Renal cortical epithelial cell (primary cell): ENCODE data around the gene RNASE13. TPM values are rescaled to one million over a fixed set of nuclear protein-coding genes. Genes with fewer than 3 reads are reported as not detected.

Source experiments
- DNase-seq: peaks from one replicate; pipeline ENCODE4 v3.0.0-alpha.2; 2011; ENCODE audit warnings: low read depth
- total RNA-seq: library from RNA; depleted of rRNA; stranded (reverse); fragments of >200 nt; gene quantifications from 2 replicates; pipeline ENCODE4 v1.2.3, GENCODE V29; 2014

RNASE13 gene, protein sequence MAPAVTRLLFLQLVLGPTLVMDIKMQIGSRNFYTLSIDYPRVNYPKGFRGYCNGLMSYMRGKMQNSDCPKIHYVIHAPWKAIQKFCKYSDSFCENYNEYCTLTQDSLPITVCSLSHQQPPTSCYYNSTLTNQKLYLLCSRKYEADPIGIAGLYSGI
- not detected in 2 replicates for total RNA-seq

DNA sequence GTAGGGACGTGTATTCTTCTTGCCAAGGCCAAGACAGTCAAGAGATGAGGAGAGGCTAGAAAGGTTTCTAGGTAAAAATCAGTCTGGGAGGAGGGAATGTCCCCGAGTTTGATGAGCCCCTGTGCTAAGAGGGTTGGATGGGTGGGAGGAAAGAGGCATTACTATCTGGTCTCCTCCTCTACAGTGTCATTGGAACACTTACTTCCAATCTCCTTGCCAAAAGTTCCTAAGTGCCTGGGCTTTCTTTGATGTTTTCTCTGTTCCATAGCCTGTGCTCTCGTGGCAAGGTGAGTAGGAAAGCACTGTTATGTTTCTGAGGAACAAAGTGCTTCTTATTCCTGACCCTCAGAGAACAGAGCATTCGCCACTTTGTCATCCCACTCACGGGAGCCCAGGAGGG, at the start of gene RNASE13:
TSS of gene RNASE13 (minus strand) at position 101 of the 400 bp plus-strand sequence. CDS start 519 bp downstream, outside the sequence.
- DNase-seq: no peak

DNA sequence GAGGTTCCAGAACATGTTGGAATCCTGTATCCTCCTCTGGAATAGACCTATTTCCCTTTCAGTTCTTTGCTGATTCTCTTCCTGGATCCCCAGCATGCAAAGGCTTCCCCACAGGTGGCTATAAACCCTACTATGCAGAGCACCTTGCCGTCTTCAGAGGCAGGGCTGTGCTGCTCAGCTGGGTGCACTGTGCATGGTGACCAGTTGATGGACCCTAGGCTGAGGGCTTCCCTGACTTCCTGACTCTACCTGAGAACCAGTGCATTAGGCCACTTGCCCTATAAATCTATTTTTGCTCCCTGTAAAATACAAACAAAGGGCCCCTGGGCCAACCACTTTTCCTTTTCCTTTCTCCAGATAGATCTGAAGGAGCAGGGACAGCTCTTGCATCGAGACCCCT, 49.8 kb upstream of the RNASE13 start:
- DNase-seq: no peak

DNA sequence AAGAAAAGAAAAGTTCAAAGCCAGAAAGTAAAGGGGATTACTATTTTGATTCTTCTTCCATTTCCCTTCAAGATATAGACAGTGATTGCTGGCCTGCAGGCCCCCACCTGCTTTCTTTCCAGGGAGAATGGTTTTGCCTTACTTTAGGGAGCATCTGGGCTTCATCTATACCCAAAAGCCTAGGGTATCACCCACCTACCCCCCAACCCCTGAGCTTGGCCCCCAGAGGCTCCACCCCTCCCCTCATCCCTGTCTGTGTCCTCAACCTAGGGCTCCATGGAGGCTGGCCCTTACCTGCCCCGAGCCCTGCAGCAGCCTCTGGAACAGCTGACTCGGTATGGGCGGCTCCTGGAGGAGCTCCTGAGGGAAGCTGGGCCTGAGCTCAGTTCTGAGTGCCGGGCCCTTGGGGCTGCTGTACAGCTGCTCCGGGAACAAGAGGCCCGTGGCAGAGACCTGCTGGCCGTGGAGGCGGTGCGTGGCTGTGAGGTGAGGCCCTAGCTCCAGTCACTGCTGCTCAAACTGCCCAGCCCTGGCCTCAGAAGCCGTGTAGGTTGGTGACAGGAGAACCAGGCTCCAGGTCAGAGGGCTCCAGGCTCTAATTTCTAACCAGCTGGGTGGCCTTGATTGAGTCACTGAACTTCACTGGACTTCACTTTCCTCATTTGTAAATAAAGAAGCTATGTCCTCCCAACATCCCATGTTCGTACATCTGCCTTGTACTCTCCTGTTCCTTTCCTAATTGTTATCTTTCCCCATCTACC, 49.1 kb upstream of the RNASE13 start:
- DNase-seq: no peak

DNA sequence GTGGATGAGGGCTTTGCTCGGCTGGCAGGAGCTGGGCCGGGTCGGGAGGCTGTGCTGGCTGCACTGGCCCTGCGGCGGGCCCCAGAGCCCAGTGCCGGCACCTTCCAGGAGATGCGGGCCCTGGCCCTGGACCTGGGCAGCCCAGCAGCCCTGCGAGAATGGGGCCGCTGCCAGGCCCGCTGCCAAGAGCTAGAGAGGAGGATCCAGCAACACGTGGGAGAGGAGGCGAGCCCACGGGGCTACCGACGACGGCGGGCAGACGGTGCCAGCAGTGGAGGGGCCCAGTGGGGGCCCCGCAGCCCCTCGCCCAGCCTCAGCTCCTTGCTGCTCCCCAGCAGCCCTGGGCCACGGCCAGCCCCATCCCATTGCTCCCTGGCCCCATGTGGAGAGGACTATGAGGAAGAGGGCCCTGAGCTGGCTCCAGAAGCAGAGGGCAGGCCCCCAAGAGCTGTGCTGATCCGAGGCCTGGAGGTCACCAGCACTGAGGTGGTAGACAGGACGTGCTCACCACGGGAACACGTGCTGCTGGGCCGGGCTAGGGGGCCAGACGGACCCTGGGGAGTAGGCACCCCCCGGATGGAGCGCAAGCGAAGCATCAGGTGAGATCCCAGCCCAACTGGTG, 47.0 kb upstream of the RNASE13 start:
- DNase-seq: no peak

DNA sequence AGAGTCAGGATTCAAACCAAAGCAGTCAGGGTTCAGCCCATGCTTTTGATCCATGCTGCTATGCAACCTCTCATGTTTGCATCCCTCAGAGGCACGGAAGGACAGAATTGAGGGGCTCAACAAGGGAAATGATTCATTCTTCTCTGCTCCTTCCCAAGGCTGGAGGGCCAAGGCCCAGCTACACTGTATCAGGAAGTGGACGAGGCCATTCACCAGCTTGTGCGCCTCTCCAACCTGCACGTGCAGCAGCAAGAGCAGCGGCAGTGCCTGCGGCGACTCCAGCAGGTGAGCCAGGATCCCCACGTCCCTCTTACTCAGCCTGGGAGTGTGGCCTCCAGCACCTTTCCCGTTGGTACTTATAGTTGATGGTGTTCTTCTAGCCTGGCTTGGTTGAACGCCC, 44.1 kb upstream of the RNASE13 start:
- DNase-seq: no peak

DNA sequence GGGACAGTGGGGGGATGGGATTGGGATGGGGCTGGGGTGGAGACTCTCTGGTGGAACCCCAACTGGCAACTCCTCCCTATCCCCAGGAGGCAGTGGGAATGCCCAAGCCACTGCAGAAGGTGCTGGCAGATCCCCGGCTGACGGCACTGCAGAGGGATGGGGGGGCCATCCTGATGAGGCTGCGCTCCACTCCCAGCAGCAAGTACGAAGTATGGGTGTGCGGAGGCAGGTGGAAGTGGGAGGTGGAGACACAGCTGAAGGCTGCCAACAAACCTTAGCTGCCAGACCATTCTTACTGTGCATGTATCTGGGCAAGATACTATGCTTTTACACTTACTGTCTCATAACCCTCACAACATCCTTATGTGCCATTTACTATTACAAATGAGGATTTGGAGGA, 43.7 kb upstream of the RNASE13 start:
- no peak for DNase-seq

DNA sequence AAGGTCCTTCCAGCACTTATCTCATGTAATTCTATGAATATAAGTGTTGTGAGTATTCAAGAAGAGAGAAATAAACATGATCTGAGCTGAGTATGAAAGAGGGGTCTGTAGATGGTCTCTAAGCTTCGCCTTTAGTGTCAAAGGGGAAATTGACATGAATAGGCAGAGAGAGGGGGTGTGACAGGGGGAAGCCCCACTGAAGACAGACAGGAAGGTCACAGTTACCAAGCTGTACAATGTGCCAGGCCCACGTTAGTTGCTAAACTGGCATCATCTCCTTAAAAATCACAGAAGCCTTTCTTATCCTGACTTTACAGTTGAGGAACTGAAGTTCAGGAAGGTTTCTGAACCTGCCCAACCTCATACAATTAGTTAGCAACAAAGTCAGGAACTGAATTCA, 43.1 kb upstream of the RNASE13 start:
- no peak for DNase-seq

DNA sequence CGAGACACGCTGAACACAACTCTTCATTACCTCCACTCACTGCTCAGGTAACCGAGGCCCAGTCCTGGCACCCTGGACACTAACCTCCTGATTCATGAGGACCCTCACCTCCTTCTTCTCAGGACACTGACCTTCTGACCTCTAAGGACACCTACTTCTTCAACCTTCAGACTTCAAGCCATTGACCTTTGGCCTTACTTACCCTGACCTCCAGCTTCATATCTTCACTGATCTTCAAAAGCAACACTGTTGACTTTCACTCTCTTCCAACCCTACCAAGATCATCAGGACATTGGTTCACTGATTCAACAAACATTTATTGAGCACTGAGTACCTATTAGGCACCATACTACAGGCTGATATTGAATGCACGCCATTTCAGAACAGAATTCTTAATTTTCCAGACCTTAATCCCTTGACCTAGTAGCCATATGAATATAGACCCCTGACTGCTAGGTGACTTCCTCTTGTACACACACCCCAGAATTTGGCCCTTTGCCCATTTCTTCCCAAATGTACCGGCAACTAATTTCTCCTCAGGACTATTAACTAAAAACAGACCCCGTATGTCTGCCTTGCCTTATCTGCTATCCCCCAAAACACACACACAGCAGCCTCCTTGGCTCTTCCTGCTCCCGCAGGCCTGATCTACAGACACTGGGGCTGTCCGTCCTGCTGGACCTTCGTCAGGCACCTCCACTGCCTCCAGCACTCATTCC, 41.3 kb upstream of the RNASE13 start:
- DNase-seq: no peak

DNA sequence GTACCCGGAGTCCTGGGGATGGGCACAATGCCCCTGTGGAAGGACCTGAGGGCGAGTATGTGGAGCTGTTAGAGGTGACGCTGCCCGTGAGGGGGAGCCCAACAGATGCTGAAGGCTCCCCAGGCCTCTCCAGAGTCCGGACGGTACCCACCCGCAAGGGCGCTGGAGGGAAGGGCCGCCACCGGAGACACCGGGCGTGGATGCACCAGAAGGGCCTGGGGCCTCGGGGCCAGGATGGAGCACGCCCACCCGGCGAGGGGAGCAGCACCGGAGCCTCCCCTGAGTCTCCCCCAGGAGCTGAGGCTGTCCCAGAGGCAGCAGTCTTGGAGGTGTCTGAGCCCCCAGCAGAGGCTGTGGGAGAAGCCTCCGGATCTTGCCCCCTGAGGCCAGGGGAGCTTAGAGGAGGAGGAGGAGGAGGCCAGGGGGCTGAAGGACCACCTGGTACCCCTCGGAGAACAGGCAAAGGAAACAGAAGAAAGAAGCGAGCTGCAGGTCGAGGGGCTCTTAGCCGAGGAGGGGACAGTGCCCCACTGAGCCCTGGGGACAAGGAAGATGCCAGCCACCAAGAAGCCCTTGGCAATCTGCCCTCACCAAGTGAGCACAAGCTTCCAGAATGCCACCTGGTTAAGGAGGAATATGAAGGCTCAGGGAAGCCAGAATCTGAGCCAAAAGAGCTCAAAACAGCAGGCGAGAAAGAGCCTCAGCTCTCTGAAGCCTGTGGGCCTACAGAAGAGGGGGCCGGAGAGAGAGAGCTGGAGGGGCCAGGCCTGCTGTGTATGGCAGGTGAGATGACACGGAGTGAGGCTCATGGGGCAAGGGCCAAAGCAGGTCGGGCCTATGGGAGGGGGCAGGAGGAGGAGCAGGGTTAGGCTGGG, 40.0 kb upstream of the RNASE13 start:
- DNase-seq: no peak

DNA sequence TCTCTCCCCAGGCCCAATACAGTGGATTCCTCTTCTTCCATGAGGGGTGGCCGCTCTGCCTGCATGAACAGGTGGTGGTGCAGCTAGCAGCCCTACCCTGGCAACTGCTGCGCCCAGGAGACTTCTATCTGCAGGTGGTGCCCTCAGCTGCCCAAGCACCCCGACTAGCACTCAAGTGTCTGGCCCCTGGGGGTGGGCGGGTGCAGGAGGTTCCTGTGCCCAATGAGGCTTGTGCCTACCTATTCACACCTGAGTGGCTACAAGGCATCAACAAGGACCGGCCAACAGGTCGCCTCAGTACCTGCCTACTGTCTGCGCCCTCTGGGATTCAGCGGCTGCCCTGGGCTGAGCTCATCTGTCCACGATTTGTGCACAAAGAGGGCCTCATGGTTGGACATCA, 39.3 kb upstream of the RNASE13 start:
- DNase-seq: no peak

DNA sequence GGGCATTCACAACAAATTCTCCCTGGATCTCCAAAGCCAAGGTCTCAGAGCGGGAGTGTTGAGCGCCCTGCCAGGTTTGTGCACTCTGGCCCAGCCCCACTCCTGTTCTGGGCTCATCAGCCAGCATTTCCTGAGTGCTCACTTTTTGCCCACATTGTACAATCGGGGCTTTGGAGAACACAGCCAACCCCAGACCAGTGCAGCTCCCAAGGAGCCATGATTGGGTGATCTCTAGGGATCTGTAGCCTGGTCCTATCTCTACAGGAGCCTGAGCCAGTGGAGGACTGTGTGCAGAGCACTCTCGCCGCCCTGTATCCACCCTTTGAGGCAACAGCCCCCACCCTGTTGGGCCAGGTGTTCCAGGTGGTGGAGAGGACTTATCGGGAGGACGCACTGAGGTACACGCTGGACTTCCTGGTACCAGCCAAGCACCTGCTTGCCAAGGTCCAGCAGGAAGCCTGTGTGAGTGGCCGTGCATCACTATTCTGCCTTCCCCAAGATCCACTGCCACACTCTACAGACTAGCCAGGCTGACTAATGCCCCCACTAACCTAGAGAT, 38.3 kb upstream of the RNASE13 start:
- DNase-seq: no peak

DNA sequence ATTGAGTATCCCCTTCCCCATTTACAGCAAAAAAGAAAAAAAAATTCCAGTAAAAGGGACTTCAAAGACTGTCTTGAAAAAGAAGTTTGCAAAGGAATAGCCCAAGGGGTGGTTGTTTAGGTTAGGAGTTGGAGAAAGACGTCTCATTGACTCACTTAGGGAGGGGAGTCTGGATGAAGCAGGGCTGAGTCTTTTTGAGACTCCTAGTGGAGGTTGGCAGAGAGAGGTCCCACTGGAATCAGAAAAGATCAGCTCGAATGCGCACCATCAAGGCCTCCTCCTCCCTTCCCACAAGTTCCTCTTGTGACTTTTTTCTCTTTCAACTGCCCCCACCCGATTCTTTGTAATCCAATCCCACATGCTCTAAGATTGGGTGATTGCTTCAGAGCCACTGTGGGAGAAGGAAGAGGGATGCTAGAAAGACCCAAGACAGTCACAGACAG, 37.4 kb upstream of the RNASE13 start:
- DNase-seq: no peak

DNA sequence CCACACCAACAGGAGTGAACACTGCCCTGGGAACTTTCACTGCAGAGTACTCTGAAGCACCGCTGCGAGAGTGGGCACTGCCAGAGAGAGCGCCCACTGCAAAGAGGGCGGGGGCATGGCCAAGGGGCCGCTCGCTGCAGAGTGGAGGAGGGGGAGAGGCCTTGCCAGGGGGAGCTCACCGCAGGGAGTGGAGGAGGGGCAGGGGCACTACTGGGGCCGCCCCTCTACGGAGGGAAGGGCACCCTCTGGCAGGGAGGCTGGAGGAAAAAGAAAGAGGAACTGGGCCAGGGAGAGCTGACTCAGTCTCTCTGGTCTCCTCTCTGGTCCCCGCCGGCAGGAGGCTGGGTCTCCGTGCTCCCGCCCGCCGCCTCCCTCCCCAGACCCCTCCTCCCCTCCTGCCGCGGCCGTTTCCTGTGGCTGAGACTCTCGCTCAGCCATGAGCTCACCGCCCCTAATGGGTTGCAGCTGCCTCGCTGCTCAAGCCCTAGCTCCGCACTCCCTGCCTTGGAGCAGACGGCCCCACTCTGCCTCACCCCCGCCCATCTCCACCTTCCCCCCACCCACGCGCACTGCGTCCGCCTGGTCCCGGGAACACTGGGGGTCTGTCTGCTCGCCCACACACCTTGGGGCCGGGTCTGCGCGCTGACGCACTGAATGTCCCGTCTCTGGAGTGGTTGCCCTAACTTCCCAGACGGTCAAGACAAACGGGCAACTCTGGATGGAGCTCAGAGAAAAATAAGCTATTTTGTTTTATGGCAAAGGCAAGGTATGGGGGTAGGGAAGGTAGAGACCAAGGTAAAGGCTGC, 36.8 kb upstream of the RNASE13 start:
- peak; percentile 53 for DNase-seq

DNA sequence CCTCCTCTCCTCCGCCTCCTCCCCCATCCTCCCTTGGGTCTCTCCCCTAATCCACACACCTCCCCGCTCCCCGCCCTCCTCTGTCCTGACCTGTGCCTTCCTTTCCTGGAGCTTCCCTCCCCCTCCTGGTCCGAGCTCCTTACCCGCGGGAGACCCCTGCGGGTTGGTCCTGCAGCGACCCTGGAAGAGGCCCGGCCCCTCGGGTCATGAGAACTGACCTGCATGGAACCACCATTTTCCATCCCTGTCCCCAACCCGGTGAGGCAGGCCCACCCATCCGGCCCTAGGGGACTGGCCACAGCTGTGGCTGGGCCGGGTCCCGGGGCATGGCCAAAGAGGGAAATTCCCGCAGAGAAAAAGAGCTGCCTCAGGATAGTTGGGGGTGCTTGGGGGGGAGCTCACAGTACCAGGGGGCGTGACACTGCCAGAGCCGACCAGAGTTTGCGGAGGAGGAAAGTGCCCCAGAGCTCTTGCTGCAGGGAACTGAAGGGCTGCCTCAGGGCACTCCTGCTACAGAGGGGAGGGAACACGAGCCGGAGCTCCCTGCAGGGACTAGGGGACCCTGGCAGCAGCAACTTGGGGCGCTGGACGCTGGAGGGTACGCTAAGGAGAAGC, 36.1 kb upstream of the RNASE13 start:
- DNase-seq: no peak

DNA sequence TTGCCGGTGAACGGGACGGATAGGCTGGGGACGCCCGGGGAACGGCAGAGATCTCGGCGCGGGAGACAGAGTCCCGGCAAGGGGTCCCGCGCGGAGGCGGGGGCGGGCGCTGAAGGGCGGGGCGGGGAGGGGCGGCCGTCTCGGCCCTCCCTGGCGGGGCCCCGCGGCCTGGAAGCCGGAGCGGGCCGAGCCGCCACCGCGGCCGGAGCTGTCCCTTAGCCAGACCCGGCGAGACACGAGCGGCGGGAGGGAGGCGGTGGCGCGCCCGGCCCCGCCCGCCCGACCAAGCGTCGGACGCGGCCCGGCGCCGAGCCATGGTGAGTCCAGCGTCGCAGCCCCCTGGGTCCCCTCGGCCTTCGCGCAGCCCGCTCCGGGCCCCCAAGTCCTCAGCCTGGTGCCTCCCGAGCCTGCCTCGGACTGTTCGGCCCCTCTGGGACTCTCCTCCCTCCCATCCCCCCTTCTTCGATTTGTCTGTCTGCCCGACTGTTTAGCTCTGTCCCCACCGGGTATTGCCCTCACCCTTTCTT, 35.5 kb upstream of the RNASE13 start, which contains the start of gene ARHGEF40:
TSS of gene ARHGEF40 (plus strand) at position 222 of the 527 bp plus-strand sequence. CDS start at position 315, 93 bp downstream.
- no peak for DNase-seq

DNA sequence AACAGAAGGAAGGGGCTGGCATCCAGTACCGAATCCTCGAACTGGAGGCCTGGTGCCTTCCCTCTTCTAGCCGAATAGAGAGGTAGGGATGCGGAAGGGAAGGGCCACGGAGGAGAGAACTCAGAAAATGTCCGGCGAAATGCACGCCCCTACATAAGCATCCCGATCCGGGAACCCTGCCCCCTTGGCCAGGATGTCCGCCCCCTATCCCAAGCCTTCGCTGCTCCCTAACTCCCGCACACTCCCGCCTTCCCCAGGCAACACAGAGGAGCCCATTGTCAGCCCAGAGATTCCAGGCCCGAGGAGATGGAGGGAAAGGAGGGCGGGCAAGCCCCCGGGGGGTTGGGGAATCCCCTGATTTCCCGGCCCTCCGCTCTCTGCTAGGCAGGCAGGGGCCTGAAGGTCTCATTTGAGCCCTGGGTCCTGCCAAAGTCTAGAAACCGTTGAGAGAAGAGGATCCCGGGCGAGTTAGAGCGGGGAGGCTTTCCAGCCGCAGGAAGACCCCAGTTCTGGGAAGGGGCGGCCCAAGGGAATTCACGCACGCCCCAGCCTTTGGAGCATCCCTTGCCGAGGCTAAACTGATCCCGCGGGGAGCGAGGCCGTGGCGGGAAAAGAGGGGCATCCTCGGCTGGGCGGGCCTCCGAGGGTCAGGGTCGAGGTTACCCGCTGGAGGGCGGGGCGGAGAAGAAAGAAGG, 34.9 kb upstream of the RNASE13 start:
- DNase-seq: no peak

DNA sequence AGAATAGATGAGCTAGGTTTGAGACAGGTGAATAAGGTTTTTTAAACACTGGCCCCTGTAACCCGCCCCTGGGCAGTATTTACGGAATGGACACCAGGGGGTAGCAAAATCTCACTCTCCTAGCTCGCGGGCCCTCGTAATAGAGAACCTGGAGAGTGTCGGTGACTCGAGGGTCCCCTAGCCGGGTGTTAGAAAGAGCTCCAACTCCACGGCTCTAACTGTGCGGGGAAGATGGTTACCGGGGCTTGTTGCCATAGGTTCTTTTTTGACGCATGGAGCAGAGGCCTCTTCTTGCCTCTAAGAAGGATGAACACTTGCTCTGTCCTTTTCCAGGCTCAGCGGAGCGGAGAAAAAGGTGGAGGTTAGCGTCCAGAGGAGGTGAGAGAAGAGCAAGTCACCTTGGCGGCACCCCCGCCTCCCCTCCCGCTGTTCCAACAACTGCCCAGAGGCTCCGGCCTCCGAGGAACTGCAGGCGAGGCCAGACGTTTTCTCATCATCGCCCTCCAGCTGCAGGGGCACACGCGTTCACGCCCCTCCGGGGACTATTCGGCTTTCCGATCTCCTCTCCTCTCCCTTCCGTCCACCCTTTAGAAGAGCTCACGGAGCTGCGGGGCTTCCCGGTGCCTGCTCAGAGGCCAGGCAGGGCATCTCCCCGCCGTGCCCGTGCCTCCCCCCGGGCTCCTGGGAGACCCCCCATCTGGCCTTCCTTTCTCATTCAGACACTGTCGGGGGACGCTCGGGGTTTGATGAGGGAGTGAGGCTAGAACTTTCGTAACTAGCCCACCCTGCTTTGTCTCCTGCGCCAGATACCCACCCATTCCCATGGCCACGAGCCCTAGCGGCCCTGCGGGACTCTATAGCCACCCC, 34.1 kb upstream of the RNASE13 start:
- DNase-seq: no peak
